ENCODE data around the gene PIP5K1C.

The PIP5K1C gene

GRCh38 chr19:3678188-3678587 lies 22.1 kb downstream of the PIP5K1C start:
- TF ChIP-seq POLR2AphosphoS5 (IDR thresholded peaks at IDR 0.05; ENCODE audit: low read depth, low read length) (no peak), TAF1 (IDR thresholded peaks at IDR 0.05; ENCODE audit: borderline replicate concordance, insufficient read depth, low read length) (no peak), REST (IDR thresholded peaks at IDR 0.05; ENCODE audit: insufficient read depth in 1 of 2, low read depth in 2 of 2, low read length in 2 of 2) (no peak), FOXP2 (optimal IDR thresholded peaks at IDR 0.05; ENCODE audit: borderline replicate concordance, extremely low read depth, extremely low read length, insufficient read depth) (no peak), SIN3A (IDR thresholded peaks at IDR 0.05; ENCODE audit: borderline replicate concordance, insufficient read depth, low read length) (no peak)

- TF ChIP-seq TAF1 (IDR thresholded peaks at IDR 0.05; ENCODE audit: borderline replicate concordance, insufficient read depth, low read length) (no peak), SIN3A (IDR thresholded peaks at IDR 0.05; ENCODE audit: borderline replicate concordance, insufficient read depth, low read length) (no peak), FOXP2 (optimal IDR thresholded peaks at IDR 0.05; ENCODE audit: borderline replicate concordance, extremely low read depth, extremely low read length, insufficient read depth) (no peak), POLR2AphosphoS5 (IDR thresholded peaks at IDR 0.05; ENCODE audit: low read depth, low read length) (no peak), REST (IDR thresholded peaks at IDR 0.05; ENCODE audit: insufficient read depth in 1 of 2, low read depth in 2 of 2, low read length in 2 of 2) (no peak)
Observed at GRCh38 chr19:3674784-3675543, 25.3 kb downstream of the PIP5K1C start.

- TF ChIP-seq TAF1 (IDR thresholded peaks at IDR 0.05; ENCODE audit: borderline replicate concordance, insufficient read depth, low read length): no peak
- TF ChIP-seq REST (IDR thresholded peaks at IDR 0.05; ENCODE audit: insufficient read depth in 1 of 2, low read depth in 2 of 2, low read length in 2 of 2): no peak
- TF ChIP-seq FOXP2 (optimal IDR thresholded peaks at IDR 0.05; ENCODE audit: borderline replicate concordance, extremely low read depth, extremely low read length, insufficient read depth): no peak
- no peak for TF ChIP-seq POLR2AphosphoS5 (IDR thresholded peaks at IDR 0.05; ENCODE audit: low read depth, low read length)
- no peak for TF ChIP-seq SIN3A (IDR thresholded peaks at IDR 0.05; ENCODE audit: borderline replicate concordance, insufficient read depth, low read length)
Observed at GRCh38 chr19:3673506-3674439, 26.5 kb downstream of the PIP5K1C start.

- TF ChIP-seq REST (IDR thresholded peaks at IDR 0.05; ENCODE audit: insufficient read depth in 1 of 2, low read depth in 2 of 2, low read length in 2 of 2): no peak
- TF ChIP-seq FOXP2 (optimal IDR thresholded peaks at IDR 0.05; ENCODE audit: borderline replicate concordance, extremely low read depth, extremely low read length, insufficient read depth): no peak
- TF ChIP-seq TAF1 (IDR thresholded peaks at IDR 0.05; ENCODE audit: borderline replicate concordance, insufficient read depth, low read length): no peak
- TF ChIP-seq POLR2AphosphoS5 (IDR thresholded peaks at IDR 0.05; ENCODE audit: low read depth, low read length): no peak
- TF ChIP-seq SIN3A (IDR thresholded peaks at IDR 0.05; ENCODE audit: borderline replicate concordance, insufficient read depth, low read length): no peak
Observed at GRCh38 chr19:3672993-3673392, 27.3 kb downstream of the PIP5K1C start.

Data from PFSK-1 (cell line).